GM21737 (cell line): ENCODE results near the gene RAD51B.

ENCODE experiments used
- ATAC-seq: cut with Tn5 transposase; IDR thresholded peaks from one replicate; pipeline ENCODE4 v1.9.1; 2021; ENCODE audit warnings: mild to moderate bottlenecking, moderate library complexity; ENCODE audit not compliant: unreplicated experiment

Gene RAD51B

GRCh38 chr14:68226523-68226922, 406.9 kb downstream of the RAD51B start:
- no peak for ATAC-seq

- no peak for ATAC-seq
These were observed 409.1 kb downstream of the RAD51B start for GRCh38 chr14:68228656-68229055.

GRCh38 chr14:68229423-68230100, 410.0 kb downstream of the RAD51B start:
- ATAC-seq = no peak

GRCh38 chr14:68230202-68230949, 410.8 kb downstream of the RAD51B start:
- ATAC-seq = no peak

GRCh38 chr14:68230950-68231717, 411.6 kb downstream of the RAD51B start:
- no peak for ATAC-seq

GRCh38 chr14:68231898-68232297, 412.3 kb downstream of the RAD51B start:
- no peak for ATAC-seq

- ATAC-seq = peak; percentile 69
These were observed 412.9 kb downstream of the RAD51B start for GRCh38 chr14:68232300-68233055.

- no peak for ATAC-seq
These were observed 413.7 kb downstream of the RAD51B start for GRCh38 chr14:68233101-68233784.

GRCh38 chr14:68234101-68234905, 414.7 kb downstream of the RAD51B start:
- ATAC-seq = no peak

GRCh38 chr14:68235011-68235410, 415.4 kb downstream of the RAD51B start:
- ATAC-seq = no peak

- ATAC-seq = no peak
These were observed 417.2 kb downstream of the RAD51B start for GRCh38 chr14:68236582-68237458.

GRCh38 chr14:68238551-68238950, 419.0 kb downstream of the RAD51B start:
- ATAC-seq = no peak

- no peak for ATAC-seq
These were observed 419.4 kb downstream of the RAD51B start for GRCh38 chr14:68238976-68239375.

- ATAC-seq = no peak
These were observed 420.6 kb downstream of the RAD51B start for GRCh38 chr14:68239988-68240771.

GRCh38 chr14:68241862-68242487, 422.4 kb downstream of the RAD51B start:
- no peak for ATAC-seq

- ATAC-seq = no peak
These were observed 424.0 kb downstream of the RAD51B start for GRCh38 chr14:68243450-68244010.
